Heart right ventricle (tissue), 16 donors: Measurements from ENCODE around the gene JMJD7. TPM values are rescaled to one million over a fixed set of nuclear protein-coding genes. Genes with fewer than 3 reads are reported as not detected.

Experiments used
- ATAC-seq, 8 donors: fragments of 200-7000 bp; cut with Tn5 transposase; one replicate each; pipeline ENCODE4 v1.9.1; 2020; ENCODE audit warnings: mild to moderate bottlenecking in 8 of 8, moderate library complexity in 8 of 8, moderate number of reproducible peaks in 1 of 8
- DNase-seq, 2 donors: peaks; one replicate each; pipeline ENCODE4 v3.0.0-alpha.2; 2020
- H3K27ac ChIP-seq, 10 donors: fragments of 200-600 bp; sonication (generic) in 2 of 10; one replicate each; pipeline versions ENCODE4 v1.5.0 to v1.8.0; 2020 to 2022; ENCODE audit warnings: mild to moderate bottlenecking in 3 of 10
- H3K27me3 ChIP-seq, 7 donors: fragments of 200-600 bp; one replicate each; pipeline ENCODE4 v1.8.0; 2021 to 2022; ENCODE audit warnings: mild to moderate bottlenecking in 2 of 7
- H3K36me3 ChIP-seq, 9 donors: fragments of 200-600 bp; sonication (generic) in 1 of 9; one replicate each; pipeline versions ENCODE4 v1.5.0 to v1.8.0; 2020 to 2022; ENCODE audit warnings: mild to moderate bottlenecking in 2 of 9
- H3K4me1 ChIP-seq, 9 donors: fragments of 200-600 bp; sonication (generic) in 1 of 9; one replicate each; pipeline versions ENCODE4 v1.5.0 to v1.8.0; 2020 to 2022; ENCODE audit warnings: mild to moderate bottlenecking in 4 of 9
- H3K4me3 ChIP-seq, 10 donors: fragments of 200-600 bp; sonication (generic) in 2 of 10; one replicate each; pipeline versions ENCODE4 v1.5.0 to v1.8.0; 2020 to 2022; ENCODE audit warnings: mild to moderate bottlenecking in 7 of 10, moderate library complexity in 2 of 10
- H3K9me3 ChIP-seq, 11 donors: fragments of 200-600 bp in 10 of 11; sonication (generic) in 2 of 11; one replicate each; pipeline versions ENCODE4 v1.5.0 to v1.8.0; 2013 to 2022; ENCODE audit warnings: mild to moderate bottlenecking in 2 of 11, control low read depth in 1 of 11, moderate library complexity in 1 of 11
- WGBS, 2 donors: extraction: QIAGEN DNeasy Blood & Tissue Kit; methylation state at CpG; one replicate each; pipeline ENCODE4 v1.1.7; 2013; ENCODE audit warnings: inconsistent platforms in 1 of 2; 5-methylcytosine and 5-hydroxymethylcytosine counted together
- intact Hi-C, 10 donors: fragments of 100-400 bp; cut with DNase I; formaldehyde crosslinking; loops; one replicate each; pipeline versions ENCODE4 v1.11.1 to v1.14.2; 2022
- polyA plus RNA-seq, 2 donors: library from polyadenylated mRNA; stranded (reverse); fragments of 200-250 nt; gene quantifications; one replicate each; pipeline ENCODE4 v1.2.3, GENCODE V29; 2013
- total RNA-seq, 10 donors: library from RNA; stranded (reverse); fragmentation: NEBNext Ultra II Directional in 3 of 10; extraction: Animal tissue kit (Norgen Biotek cat#: 25700) in 3 of 10; gene quantifications; one replicate each; pipeline versions ENCODE4 v1.2.1 to v1.2.4, GENCODE V29; 2021 to 2023
- TF ChIP-seq, protein P1 (sequence below), 9 donors: fragments of 200-600 bp; sonication (generic) in 2 of 9; IDR thresholded peaks; one replicate each; pipeline versions ENCODE4 v1.5.0 to v1.8.0; 2021 to 2022; ENCODE audit warnings: antibody characterized with exemption in 9 of 9, mild to moderate bottlenecking in 5 of 9, moderate library complexity in 1 of 9
- donor health status: Arrhythmogenic right ventricular cardiomyopathy.
- donor health status: ischemic (EF 13 %, LVEDD 7.1; RV severe dilation, severe dysfunction).
- donor health status: healthy with polysubstance abuse.
- donor health status: DM: no; HTN: yes; CAD: no.
- donor health status: DM: no; HTN: no; CAD: no.
- donor health status: ischemic (EF 25% LVEDD 6.9; RV normal size, moderate dysfunction).
- donor health status: ischemic (EF 25% LVEDD 5.7; RV mildly dilated, moderate dysfunction).
- donor health status: healthy.
- donor health status: DM: yes; HTN: yes; CAD: no.
- donor health status: Ischemic cardiomyopathy.
- donor health status: ischemic (EF 35%, LVEDD 5.7; RV mildly dilated, moderate dysfunction).
- donor health status: nonischemic (EF 11% LVEDD 7.7; RV severe dilation, severe dysfunction).
- donor health status: DM: yes; HTN: yes; CAD: no.
- donor health status: PGD.
- donor health status: ischemic (EF 29% LVEDD 5.4; RV normal size, mild dysfunction).
- donor health status: nonischemic (EF 23%, LVEDD 6.1; RV moderate dilation, normal function).

The JMJD7 gene
- total and polyA plus RNA-seq, 12 donors, result 8.6 to 23.0 (median 12.9) TPM

GRCh38 chr15:41874736-41875135, 46.8 kb downstream of the JMJD7 start:
- TF ChIP-seq, protein P1, sequence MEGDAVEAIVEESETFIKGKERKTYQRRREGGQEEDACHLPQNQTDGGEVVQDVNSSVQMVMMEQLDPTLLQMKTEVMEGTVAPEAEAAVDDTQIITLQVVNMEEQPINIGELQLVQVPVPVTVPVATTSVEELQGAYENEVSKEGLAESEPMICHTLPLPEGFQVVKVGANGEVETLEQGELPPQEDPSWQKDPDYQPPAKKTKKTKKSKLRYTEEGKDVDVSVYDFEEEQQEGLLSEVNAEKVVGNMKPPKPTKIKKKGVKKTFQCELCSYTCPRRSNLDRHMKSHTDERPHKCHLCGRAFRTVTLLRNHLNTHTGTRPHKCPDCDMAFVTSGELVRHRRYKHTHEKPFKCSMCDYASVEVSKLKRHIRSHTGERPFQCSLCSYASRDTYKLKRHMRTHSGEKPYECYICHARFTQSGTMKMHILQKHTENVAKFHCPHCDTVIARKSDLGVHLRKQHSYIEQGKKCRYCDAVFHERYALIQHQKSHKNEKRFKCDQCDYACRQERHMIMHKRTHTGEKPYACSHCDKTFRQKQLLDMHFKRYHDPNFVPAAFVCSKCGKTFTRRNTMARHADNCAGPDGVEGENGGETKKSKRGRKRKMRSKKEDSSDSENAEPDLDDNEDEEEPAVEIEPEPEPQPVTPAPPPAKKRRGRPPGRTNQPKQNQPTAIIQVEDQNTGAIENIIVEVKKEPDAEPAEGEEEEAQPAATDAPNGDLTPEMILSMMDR (IDR thresholded peaks at IDR 0.05), result no peak
- Histone ChIP-seq H3K27ac (no peak overlapping the region), H3K9me3 (no peaks in the 10 kb centered on the region), H3K27me3 (no peaks in the 10 kb centered on the region), H3K4me1 (peaks cover 0 to 17% (median 10%) of the 10 kb centered on the region in 9 donors), H3K4me3 (no peak overlapping the region), H3K36me3 (no peaks in the 10 kb centered on the region)
- 92 to 93% methylated on average over 12 of the region's 12 CpGs for WGBS, 2 donors
- no peak for DNase-seq
- intact Hi-C loops, result no loop called here
- no peak for ATAC-seq

DNA sequence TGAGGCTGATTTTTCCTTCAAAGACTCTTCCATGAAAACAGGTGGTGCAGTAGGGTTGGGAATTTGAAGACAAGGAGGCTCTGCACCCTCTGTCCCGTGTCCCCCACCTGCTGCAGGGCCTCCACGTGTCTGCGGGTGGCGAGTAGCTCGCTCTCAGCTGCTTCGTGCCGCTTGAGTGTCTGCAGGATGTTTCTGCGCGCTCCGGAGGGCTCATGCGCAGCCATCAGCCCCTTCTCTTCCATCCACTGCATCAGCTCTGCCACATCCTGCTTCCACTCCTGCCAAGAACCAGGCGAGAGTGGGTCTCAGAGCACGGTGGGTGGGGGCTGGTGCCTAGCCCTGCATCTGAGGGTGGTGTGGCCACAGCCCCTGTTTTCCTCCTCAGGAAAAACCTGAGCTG, 48.1 kb downstream of the JMJD7 start:
- Histone ChIP-seq H3K36me3 (no peaks in the 10 kb centered on the region), H3K27ac (no peak overlapping the region), H3K4me3 (no peak overlapping the region), H3K27me3 (peaks cover 0 to 1% (median 0%) of the 10 kb centered on the region in 7 donors), H3K4me1 (peaks cover 0 to 12% (median 6%) of the 10 kb centered on the region in 9 donors), H3K9me3 (no peaks in the 10 kb centered on the region)
- DNase-seq, result no peak
- ATAC-seq, result no peak
- WGBS, 2 donors, result 85 to 86% methylated on average over 13 of the region's 13 CpGs
- intact Hi-C loops, result no loop called here
- TF ChIP-seq, protein P1 (IDR thresholded peaks at IDR 0.05), result no peak

- TF ChIP-seq, protein P1 (IDR thresholded peaks at IDR 0.05), result no peak
- Histone ChIP-seq H3K4me3 (no peak overlapping the region), H3K27ac (no peak overlapping the region), H3K9me3 (no peaks in the 10 kb centered on the region), H3K27me3 (peaks cover 0 to 8% (median 0%) of the 10 kb centered on the region in 7 donors), H3K36me3 (no peaks in the 10 kb centered on the region), H3K4me1 (peaks cover under 1 to 16% (median 10%) of the 10 kb centered on the region in 9 donors)
- intact Hi-C loops, result no loop called here
- 60 to 75% methylated on average over 12 of the region's 12 CpGs for whole genome bisulfite sequencing, 2 donors
- DNase-seq (no peak), ATAC-seq (no peak)
Observed at GRCh38 chr15:41876689-41877088, 48.8 kb downstream of the JMJD7 start.

DNA sequence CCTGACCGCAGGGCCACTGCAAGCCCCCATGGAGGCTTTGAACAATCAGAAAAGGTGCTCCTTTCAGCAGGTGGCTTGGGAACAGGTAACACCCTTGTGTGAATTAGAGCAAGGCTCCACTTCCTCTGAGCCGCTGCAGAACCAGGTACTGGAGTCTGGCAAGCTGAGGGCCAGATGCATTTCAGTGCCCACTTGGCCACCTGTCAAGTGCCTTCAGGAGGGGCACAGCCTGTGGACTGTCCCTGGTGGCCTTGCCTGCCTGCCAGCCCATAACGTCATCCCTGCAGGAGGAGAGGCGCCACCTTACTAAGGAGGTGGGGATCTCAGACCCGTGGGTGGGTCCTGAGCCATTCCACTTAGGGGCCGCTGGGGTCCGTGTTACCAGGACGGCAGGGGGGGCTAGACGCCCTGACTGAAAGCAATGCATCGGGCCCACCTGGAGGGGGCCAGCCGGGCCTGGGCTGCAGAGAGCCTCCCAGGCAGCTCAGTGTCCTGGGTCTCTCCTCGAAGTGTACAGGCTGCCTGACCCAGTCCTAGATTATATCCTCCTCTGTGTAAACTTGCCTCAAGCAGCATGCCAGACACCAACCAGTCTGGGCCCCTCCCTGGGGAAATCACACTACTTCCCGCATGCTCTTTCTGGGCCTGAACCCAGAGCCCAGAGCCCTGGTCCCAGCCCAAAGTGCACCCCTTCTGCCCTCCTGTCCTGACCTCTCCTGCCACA, 49.9 kb downstream of the JMJD7 start:
- DNase-seq (no peak), ATAC-seq (peak in 1 of 8 donors; percentile 12)
- intact Hi-C loops, result no loop called here
- Histone ChIP-seq H3K4me1 (peaks cover 3 to 27% (median 20%) of the 10 kb centered on the region in 9 donors), H3K9me3 (no peaks in the 10 kb centered on the region), H3K4me3 (no peak overlapping the region), H3K36me3 (no peaks in the 10 kb centered on the region), H3K27me3 (peaks cover 0 to 16% (median 0%) of the 10 kb centered on the region in 7 donors), H3K27ac (peak overlapping the region in 1 of 10 donors; percentile 33)
- 79 to 80% methylated on average over 13 of the region's 13 CpGs for WGBS, 2 donors
- TF ChIP-seq, protein P1 (IDR thresholded peaks at IDR 0.05), result no peak
